ENCODE measurements around the gene LGMN.

Gene LGMN

DNA sequence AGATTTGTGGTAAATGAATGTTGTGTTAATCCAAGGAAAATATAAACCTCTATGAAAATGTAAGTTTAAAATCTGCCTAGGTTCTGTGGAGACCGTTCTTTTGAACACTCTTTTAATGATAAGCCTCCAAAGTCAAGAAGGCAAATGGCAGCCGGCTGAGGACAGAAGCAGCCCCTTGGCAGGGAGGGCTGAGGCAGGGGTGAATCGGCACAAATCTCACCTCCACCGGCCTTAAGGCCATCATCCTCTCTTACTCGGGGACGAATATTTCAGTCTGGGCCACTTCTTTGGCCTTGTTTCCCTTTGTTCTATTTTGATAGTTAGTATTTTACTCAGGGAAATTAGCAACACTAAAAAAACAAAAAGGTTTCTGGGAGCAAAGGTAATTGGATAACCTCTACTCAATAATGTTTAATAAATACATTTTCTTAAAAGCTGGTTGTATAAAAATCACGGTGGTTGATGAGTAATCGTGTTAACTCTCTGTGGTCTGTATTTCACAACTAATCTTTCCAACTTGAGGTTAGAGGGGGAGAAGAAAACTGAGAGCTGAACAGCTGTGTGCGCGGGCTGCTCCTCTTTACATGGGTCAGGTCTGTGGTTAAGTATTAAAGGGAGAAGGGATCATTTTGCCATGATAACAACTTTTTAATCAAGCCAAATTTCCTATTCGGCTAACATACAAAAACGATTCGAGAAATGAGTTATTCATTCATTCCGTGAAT is 18.6 kb downstream of the LGMN start:
- Histone ChIP-seq H3K9me3 (ENCODE audit: control insufficient read depth, low read length) (no peaks in the 10 kb centered on the region), H3K27me3 (replicated peaks; ENCODE audit: control insufficient read depth, insufficient read depth, low read length, poor library complexity, severe bottlenecking) (no peaks in the 10 kb centered on the region), H3K4me3 (ENCODE audit: insufficient read depth, low read depth, low read length, poor library complexity, severe bottlenecking) (no peak overlapping the region), H3K27ac (ENCODE audit: insufficient read depth, low read length, poor library complexity, severe bottlenecking) (no peak overlapping the region), H3K4me1 (ENCODE audit: control insufficient read depth, insufficient read depth, low read length, poor library complexity, severe bottlenecking) (no peaks in the 10 kb centered on the region), H3K36me3 (ENCODE audit: control insufficient read depth, insufficient read depth, low read length) (no peaks in the 10 kb centered on the region)
- no peak for DNase-seq

DNA sequence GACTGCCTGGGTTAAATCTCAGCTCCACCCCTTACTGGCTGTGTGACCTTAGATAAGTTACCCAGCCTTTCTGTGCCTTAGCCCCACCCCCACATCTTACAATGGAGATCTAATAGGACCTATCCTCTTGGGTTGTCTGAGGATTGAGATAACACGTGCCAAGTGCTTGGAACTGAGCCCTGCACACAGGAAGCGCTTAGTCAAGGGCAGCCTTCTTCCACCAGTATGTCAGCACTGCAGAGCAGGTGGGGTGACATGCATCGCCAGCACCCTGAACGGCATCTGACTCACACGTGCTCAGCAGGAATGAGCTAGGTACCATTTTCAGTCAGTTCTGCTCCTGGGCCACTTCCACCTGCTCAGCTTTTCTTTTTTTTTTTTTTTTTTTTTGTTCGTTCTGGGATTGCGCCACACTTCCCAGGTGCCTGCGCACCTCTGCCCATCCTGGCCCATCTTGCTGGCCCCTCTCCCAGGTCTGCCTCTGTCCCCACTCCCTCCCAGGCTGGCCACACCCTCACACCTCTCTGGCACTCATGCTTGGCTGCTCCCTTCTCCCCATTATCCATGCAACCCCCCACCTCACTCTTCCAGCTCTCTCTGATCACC is 19.6 kb downstream of the LGMN start:
- no peaks in the 10 kb centered on the region for H3K36me3 ChIP-seq (ENCODE audit: control insufficient read depth, insufficient read depth, low read length)
- H3K27ac ChIP-seq (ENCODE audit: insufficient read depth, low read length, poor library complexity, severe bottlenecking): no peak overlapping the region
- no peaks in the 10 kb centered on the region for H3K4me1 ChIP-seq (ENCODE audit: control insufficient read depth, insufficient read depth, low read length, poor library complexity, severe bottlenecking)
- H3K9me3 ChIP-seq (ENCODE audit: control insufficient read depth, low read length): no peaks in the 10 kb centered on the region
- no peaks in the 10 kb centered on the region for H3K27me3 ChIP-seq (replicated peaks; ENCODE audit: control insufficient read depth, insufficient read depth, low read length, poor library complexity, severe bottlenecking)
- H3K4me3 ChIP-seq (ENCODE audit: insufficient read depth, low read depth, low read length, poor library complexity, severe bottlenecking): no peak overlapping the region
- DNase-seq: no peak

DNA sequence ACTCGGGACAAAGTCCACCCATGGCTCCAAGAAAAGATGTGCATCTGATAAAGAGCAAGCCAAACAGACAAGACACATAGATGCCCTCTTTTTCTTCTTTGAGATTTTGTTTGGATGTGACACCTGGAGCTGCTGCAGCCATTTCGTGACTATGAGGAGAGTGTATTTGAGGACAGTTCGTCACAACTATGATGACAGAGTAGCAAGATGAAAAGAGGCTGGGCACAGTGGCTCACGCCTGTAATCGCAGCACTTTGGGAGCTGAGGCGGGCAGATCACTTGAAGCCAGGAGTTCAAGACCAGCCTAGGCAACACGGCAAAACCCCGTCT is 21.5 kb downstream of the LGMN start:
- no peaks in the 10 kb centered on the region for H3K27me3 ChIP-seq (replicated peaks; ENCODE audit: control insufficient read depth, insufficient read depth, low read length, poor library complexity, severe bottlenecking)
- no peaks in the 10 kb centered on the region for H3K36me3 ChIP-seq (ENCODE audit: control insufficient read depth, insufficient read depth, low read length)
- no peaks in the 10 kb centered on the region for H3K9me3 ChIP-seq (ENCODE audit: control insufficient read depth, low read length)
- H3K4me3 ChIP-seq (ENCODE audit: insufficient read depth, low read depth, low read length, poor library complexity, severe bottlenecking): no peak overlapping the region
- no peak for DNase-seq
- no peak overlapping the region for H3K27ac ChIP-seq (ENCODE audit: insufficient read depth, low read length, poor library complexity, severe bottlenecking)
- no peaks in the 10 kb centered on the region for H3K4me1 ChIP-seq (ENCODE audit: control insufficient read depth, insufficient read depth, low read length, poor library complexity, severe bottlenecking)

DNA sequence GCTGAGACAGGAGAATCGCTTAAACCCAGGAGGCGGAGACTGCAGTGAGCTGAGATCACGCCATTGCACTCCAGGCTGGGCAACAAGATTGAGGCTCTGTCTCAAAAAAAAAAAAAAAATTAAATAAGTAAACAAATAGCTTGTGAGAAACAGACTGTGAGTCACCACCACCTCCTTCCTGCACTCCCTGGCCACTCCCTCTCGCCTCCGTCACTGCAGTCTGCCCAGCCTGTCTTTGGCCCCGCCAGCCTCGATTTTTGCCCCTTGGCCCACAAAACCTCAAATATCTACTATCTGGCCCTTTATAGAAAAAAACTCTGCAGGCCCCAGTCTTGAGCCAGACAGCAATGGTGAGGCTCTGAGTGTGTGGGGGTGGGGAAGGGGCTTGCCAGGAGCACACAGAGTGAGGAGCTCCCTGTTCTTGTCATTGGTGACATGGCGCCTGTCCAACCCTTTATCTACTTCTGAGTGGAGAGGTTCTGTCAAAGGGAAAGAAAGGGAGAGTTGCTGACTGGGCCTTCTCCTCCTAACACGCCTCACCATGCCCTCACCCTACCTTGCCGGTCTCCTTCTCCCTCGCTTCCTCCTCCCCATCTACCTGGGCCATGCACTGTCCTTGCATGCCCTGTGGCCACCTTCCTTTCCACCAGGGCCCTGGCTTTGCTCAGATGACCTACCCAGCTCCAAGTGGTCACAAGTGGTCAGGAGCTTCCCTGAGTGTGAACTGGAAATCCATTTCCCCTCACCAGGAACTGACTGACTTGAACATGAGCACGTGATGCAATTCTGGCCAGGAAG is 22.1 kb downstream of the LGMN start:
- H3K4me3 ChIP-seq (ENCODE audit: insufficient read depth, low read depth, low read length, poor library complexity, severe bottlenecking): no peak overlapping the region
- H3K27me3 ChIP-seq (replicated peaks; ENCODE audit: control insufficient read depth, insufficient read depth, low read length, poor library complexity, severe bottlenecking): no peaks in the 10 kb centered on the region
- no peaks in the 10 kb centered on the region for H3K9me3 ChIP-seq (ENCODE audit: control insufficient read depth, low read length)
- no peak overlapping the region for H3K27ac ChIP-seq (ENCODE audit: insufficient read depth, low read length, poor library complexity, severe bottlenecking)
- no peaks in the 10 kb centered on the region for H3K36me3 ChIP-seq (ENCODE audit: control insufficient read depth, insufficient read depth, low read length)
- H3K4me1 ChIP-seq (ENCODE audit: control insufficient read depth, insufficient read depth, low read length, poor library complexity, severe bottlenecking): no peaks in the 10 kb centered on the region
- DNase-seq: peak in 1 of 3 donors; percentile 7

DNA sequence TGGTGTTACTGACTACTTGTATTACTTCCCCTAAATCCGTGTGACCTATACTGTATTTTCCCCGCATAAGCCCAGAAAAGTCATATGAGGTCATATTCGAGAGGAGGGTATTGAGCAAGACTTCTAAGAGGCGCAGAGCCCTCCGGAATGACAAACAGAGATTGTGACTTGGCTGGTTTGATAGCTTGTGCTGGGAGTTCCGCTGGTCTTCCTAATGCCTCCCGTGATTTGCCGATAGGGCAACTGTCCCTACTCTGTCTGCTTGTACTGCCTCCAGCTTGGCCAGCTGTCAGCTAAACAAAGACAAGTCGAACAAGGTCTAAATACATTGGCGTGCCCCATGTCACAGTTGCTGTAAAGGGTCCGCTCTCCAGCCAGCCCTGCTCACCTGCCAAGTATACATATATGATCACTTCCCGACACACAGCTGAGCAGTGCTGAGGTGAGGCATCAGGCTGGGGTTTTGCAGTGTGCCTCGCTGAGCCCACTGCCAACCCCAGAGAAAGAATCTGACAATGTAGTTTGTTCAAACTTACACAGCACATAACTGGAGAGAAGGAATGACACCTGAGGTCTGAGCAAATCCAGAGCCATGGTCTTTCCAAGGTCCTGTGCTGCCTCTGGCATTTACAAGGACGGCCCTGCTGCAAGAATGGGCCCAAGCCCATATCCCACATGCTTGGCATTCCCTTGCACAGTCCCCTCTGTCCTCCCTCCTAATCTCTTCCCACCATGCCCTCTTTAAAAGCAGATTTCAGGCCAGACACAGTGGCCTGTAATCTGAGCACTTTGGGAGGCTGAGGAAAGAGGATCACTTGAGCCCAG is 23.7 kb downstream of the LGMN start:
- H3K9me3 ChIP-seq (ENCODE audit: control insufficient read depth, low read length): no peaks in the 10 kb centered on the region
- no peak overlapping the region for H3K4me3 ChIP-seq (ENCODE audit: insufficient read depth, low read depth, low read length, poor library complexity, severe bottlenecking)
- DNase-seq: no peak
- H3K27ac ChIP-seq (ENCODE audit: insufficient read depth, low read length, poor library complexity, severe bottlenecking): no peak overlapping the region
- H3K4me1 ChIP-seq (ENCODE audit: control insufficient read depth, insufficient read depth, low read length, poor library complexity, severe bottlenecking): no peaks in the 10 kb centered on the region
- H3K27me3 ChIP-seq (replicated peaks; ENCODE audit: control insufficient read depth, insufficient read depth, low read length, poor library complexity, severe bottlenecking): no peaks in the 10 kb centered on the region
- H3K36me3 ChIP-seq (ENCODE audit: control insufficient read depth, insufficient read depth, low read length): no peaks in the 10 kb centered on the region

DNA sequence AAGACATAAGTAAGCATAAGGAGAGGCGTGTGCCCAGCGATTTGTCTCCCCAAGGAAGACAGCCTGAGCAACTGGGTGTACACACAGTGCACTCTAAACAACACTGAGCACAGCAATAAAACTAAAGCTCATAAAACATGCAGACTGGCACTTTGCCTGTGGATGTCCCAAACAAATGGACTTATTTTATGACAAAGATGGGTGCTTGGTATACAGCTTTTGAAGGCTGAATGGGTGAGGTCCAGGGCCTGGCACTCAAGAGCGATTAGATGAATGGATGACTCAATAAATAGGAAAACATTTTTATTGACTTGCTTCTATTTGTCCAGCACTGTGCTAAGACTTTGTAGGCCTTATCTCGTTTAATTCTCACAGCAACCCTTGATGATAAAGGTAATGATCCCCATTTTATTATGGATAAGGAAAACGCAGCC is 28.5 kb downstream of the LGMN start:
- H3K9me3 ChIP-seq (ENCODE audit: control insufficient read depth, low read length): no peaks in the 10 kb centered on the region
- no peak overlapping the region for H3K27ac ChIP-seq (ENCODE audit: insufficient read depth, low read length, poor library complexity, severe bottlenecking)
- no peaks in the 10 kb centered on the region for H3K36me3 ChIP-seq (ENCODE audit: control insufficient read depth, insufficient read depth, low read length)
- no peak for DNase-seq
- H3K4me1 ChIP-seq (ENCODE audit: control insufficient read depth, insufficient read depth, low read length, poor library complexity, severe bottlenecking): no peaks in the 10 kb centered on the region
- H3K4me3 ChIP-seq (ENCODE audit: insufficient read depth, low read depth, low read length, poor library complexity, severe bottlenecking): no peak overlapping the region
- no peaks in the 10 kb centered on the region for H3K27me3 ChIP-seq (replicated peaks; ENCODE audit: control insufficient read depth, insufficient read depth, low read length, poor library complexity, severe bottlenecking)

DNA sequence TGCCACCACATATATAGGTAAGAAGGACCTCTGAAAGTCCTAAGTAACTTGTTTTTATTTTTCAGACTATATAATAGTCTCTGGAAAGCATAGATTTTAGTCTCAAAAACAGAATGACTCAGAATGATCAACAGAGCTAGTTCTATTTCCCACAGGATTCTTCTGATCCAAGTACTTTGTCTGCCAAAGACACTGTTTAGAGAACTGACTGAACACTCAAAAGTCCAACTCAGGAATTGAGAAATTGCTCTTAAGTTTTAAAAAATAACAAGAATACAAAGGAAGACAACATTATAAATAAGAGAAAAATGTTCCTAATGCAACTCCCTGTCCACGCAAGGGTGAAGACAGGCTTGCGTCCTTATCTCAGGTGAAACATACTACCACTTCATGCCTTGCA is 29.0 kb downstream of the LGMN start:
- Histone ChIP-seq H3K4me1 (ENCODE audit: control insufficient read depth, insufficient read depth, low read length, poor library complexity, severe bottlenecking) (no peaks in the 10 kb centered on the region), H3K36me3 (ENCODE audit: control insufficient read depth, insufficient read depth, low read length) (no peaks in the 10 kb centered on the region), H3K9me3 (ENCODE audit: control insufficient read depth, low read length) (no peaks in the 10 kb centered on the region), H3K27ac (ENCODE audit: insufficient read depth, low read length, poor library complexity, severe bottlenecking) (no peak overlapping the region), H3K4me3 (ENCODE audit: insufficient read depth, low read depth, low read length, poor library complexity, severe bottlenecking) (no peak overlapping the region), H3K27me3 (replicated peaks; ENCODE audit: control insufficient read depth, insufficient read depth, low read length, poor library complexity, severe bottlenecking) (no peaks in the 10 kb centered on the region)
- DNase-seq: no peak

DNA sequence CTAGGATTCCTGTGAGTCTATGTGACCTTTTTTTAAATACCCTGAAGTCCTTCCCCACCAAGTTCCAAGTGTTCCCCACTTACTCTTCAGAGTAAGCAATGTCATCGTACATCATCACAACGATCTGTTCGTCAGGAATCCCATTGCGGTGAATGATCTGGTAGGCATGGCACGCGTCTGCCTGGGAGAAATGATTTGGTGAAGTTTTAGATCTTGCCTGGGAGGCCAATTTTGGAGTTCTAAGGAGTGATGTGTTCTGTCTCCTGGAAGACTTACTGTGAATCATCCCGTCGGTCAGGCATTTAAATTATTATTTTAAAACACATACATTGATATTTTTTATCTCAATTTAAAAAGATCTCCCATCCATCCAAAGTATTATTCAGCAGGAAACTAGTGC is 29.8 kb downstream of the LGMN start:
- H3K27me3 ChIP-seq (replicated peaks; ENCODE audit: control insufficient read depth, insufficient read depth, low read length, poor library complexity, severe bottlenecking): no peaks in the 10 kb centered on the region
- no peak overlapping the region for H3K4me3 ChIP-seq (ENCODE audit: insufficient read depth, low read depth, low read length, poor library complexity, severe bottlenecking)
- H3K36me3 ChIP-seq (ENCODE audit: control insufficient read depth, insufficient read depth, low read length): no peaks in the 10 kb centered on the region
- H3K4me1 ChIP-seq (ENCODE audit: control insufficient read depth, insufficient read depth, low read length, poor library complexity, severe bottlenecking): no peaks in the 10 kb centered on the region
- DNase-seq: no peak
- no peak overlapping the region for H3K27ac ChIP-seq (ENCODE audit: insufficient read depth, low read length, poor library complexity, severe bottlenecking)
- no peaks in the 10 kb centered on the region for H3K9me3 ChIP-seq (ENCODE audit: control insufficient read depth, low read length)

DNA sequence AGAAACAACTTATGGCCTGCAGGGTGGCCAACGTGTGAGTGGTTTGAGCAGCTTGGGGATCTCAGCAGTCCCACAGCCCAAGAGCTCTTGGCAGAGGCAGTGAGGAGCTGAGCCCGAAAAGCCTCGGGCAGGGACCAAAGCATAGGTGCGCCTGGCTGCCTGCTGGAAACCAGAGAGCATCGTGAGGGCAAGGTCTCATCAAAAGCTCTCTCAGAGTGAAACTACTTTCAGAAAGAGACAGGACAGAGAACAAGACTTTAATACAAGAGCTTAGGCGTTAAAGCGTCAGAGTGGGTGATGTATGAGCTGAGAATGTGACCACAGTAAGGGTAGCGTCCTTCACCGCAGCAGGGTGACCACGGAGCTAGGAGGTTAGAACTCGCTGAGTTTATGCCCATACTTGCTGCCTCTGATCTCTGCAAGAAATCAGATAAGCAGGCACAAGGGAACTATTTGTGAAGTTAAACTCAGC is 30.8 kb downstream of the LGMN start:
- H3K4me3 ChIP-seq (ENCODE audit: insufficient read depth, low read depth, low read length, poor library complexity, severe bottlenecking): no peak overlapping the region
- no peak for DNase-seq
- no peak overlapping the region for H3K27ac ChIP-seq (ENCODE audit: insufficient read depth, low read length, poor library complexity, severe bottlenecking)
- H3K27me3 ChIP-seq (replicated peaks; ENCODE audit: control insufficient read depth, insufficient read depth, low read length, poor library complexity, severe bottlenecking): no peaks in the 10 kb centered on the region
- no peaks in the 10 kb centered on the region for H3K9me3 ChIP-seq (ENCODE audit: control insufficient read depth, low read length)
- no peaks in the 10 kb centered on the region for H3K36me3 ChIP-seq (ENCODE audit: control insufficient read depth, insufficient read depth, low read length)
- H3K4me1 ChIP-seq (ENCODE audit: control insufficient read depth, insufficient read depth, low read length, poor library complexity, severe bottlenecking): no peaks in the 10 kb centered on the region
